ENCODE data around the gene KIF6.

DNA sequence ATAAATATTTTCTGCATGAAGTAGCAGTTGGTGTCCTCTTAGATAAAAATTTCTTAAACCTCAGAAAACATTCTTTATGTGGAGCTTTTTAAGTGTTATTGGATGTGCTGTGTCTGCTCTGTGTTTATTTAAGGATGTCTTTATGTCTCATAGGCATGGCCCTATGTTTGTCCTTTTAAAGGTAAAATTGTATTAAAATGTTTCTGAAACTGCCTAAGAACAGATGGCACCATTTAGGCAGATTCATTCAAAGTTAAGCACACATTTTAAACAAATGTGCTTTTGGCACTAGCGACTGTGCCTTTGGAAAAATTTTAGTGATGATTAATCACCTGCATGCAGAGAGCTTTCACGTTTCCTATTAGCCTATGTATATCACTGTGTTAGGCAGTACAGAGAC, 125.2 kb downstream of the KIF6 start:
- no peak for TF ChIP-seq GATA2 (IDR thresholded peaks at IDR 0.05; ENCODE audit: low read depth, low read length)
- no peak for TF ChIP-seq GATA3 (IDR thresholded peaks at IDR 0.05; ENCODE audit: low read depth, low read length)

Measured in SH-SY5Y (cell line).